C4-2B (cell line): ENCODE measurements around the gene SCYL3.

Source experiments
- CTCF ChIP-seq: fragments of 450-650 bp; conservative IDR thresholded peaks from 2 replicates; pipeline ENCODE4 v1.5.1; 2017; ENCODE audit warnings: mild to moderate bottlenecking
- ZFX ChIP-seq: fragments of 450-650 bp; IDR thresholded peaks from 2 replicates; pipeline ENCODE4 v1.6.1; 2017

- TF ChIP-seq CTCF, result no peak
- TF ChIP-seq ZFX, result no peak
Observed at GRCh38 chr1:169890761-169891538, 2.7 kb downstream of the SCYL3 start.
